IgD-negative memory B cell (primary cell): ENCODE results near the gene ALDH18A1. TPM values are rescaled to one million over a fixed set of nuclear protein-coding genes. Genes with fewer than 3 reads are reported as not detected.
A peak's percentile ranks its signal among the peaks of the same experiment; 100 is the strongest.
"Not testable (repeated sequence)": the region's sequence is repeated elsewhere in the genome, so short reads cannot be mapped to it uniquely, and the experiment has no call there.

Experiments used
- H3K27ac Mint-ChIP-seq, 3 donors: one replicate each; pipeline ENCODE4 v1.8.0; 2020 to 2022; ENCODE audit warnings: mild to moderate bottlenecking in 3 of 3, mixed read lengths in 3 of 3, moderate library complexity in 1 of 3
- H3K27me3 Mint-ChIP-seq: one replicate; pipeline ENCODE4 v1.8.0; 2021; ENCODE audit warnings: mixed read lengths
- H3K36me3 Mint-ChIP-seq: one replicate; pipeline ENCODE4 v1.8.0; 2020; ENCODE audit warnings: mild to moderate bottlenecking, mixed read lengths
- H3K4me1 Mint-ChIP-seq, 3 donors: one replicate each; pipeline ENCODE4 v1.8.0; 2020 to 2022; ENCODE audit warnings: mixed read lengths in 3 of 3, mild to moderate bottlenecking in 1 of 3
- H3K4me3 Mint-ChIP-seq, 4 donors: one replicate each; pipeline ENCODE4 v1.8.0; 2020 to 2022; ENCODE audit warnings: mild to moderate bottlenecking in 4 of 4, mixed read lengths in 4 of 4, moderate library complexity in 3 of 4
- H3K9me3 Mint-ChIP-seq, 3 donors: one replicate each; pipeline ENCODE4 v1.8.0; 2020 to 2021; ENCODE audit warnings: mixed read lengths in 3 of 3, mild to moderate bottlenecking in 1 of 3
- polyA plus RNA-seq: library from polyadenylated mRNA; unstranded; fragments of 300-500 nt; fragmentation: Illumina TruSeq; gene quantifications from one replicate; pipeline ENCODE4 v1.2.3, GENCODE V29; 2021

The ALDH18A1 gene
- polyA plus RNA-seq, 1 donor from 2014 or later = 48.8 TPM

GRCh38 chr10:95626500-95626899, 30.0 kb downstream of the ALDH18A1 start:
- no peak overlapping the region for H3K4me3 Mint-ChIP-seq
- no peaks in the 10 kb centered on the region for H3K9me3 Mint-ChIP-seq
- H3K36me3 Mint-ChIP-seq = peaks cover 7% of the 10 kb centered on the region
- no peaks in the 10 kb centered on the region for H3K27me3 Mint-ChIP-seq
- H3K27ac Mint-ChIP-seq = no peak overlapping the region
- no peaks in the 10 kb centered on the region for H3K4me1 Mint-ChIP-seq

- H3K4me3 Mint-ChIP-seq, H3K27me3 Mint-ChIP-seq, H3K27ac Mint-ChIP-seq, H3K9me3 Mint-ChIP-seq, H3K4me1 Mint-ChIP-seq: not testable (repeated sequence)
- H3K36me3 Mint-ChIP-seq = peaks cover 14% of the 10 kb centered on the region
Observed at GRCh38 chr10:95620415-95620814, 36.1 kb downstream of the ALDH18A1 start.

GRCh38 chr10:95618101-95618500, 38.4 kb downstream of the ALDH18A1 start:
- Mint-ChIP-seq H3K27ac (no peak overlapping the region), H3K4me1 (no peaks in the 10 kb centered on the region), H3K9me3 (peaks cover 0 to 2% (median 0%) of the 10 kb centered on the region in 3 donors), H3K36me3 (peaks cover 20% of the 10 kb centered on the region), H3K27me3 (no peaks in the 10 kb centered on the region), H3K4me3 (no peak overlapping the region)

DNA sequence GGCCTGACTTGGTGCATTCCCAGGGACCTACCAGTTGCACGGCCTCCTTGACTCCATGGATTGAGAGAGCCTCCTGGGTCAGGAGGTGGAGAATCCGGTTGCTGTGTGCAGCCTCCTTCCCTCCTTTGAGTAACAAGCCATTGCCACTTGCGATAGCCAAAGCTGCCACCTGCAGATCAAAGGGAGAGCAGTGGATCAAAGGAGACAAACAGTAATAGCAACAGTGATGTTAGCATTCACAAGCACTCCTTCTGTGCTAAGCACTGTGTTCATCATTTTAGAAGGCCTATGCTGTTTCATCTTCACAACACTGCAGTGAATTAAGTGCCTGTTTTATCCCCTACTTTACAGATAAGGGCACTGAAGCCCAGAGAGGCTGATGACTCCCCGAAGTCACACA, 40.1 kb downstream of the ALDH18A1 start:
- no peak overlapping the region for H3K4me3 Mint-ChIP-seq
- peaks cover 0 to 2% (median 0%) of the 10 kb centered on the region in 3 donors for H3K9me3 Mint-ChIP-seq
- H3K27ac Mint-ChIP-seq = no peak overlapping the region
- no peaks in the 10 kb centered on the region for H3K4me1 Mint-ChIP-seq
- peaks cover 22% of the 10 kb centered on the region for H3K36me3 Mint-ChIP-seq
- H3K27me3 Mint-ChIP-seq = no peaks in the 10 kb centered on the region

DNA sequence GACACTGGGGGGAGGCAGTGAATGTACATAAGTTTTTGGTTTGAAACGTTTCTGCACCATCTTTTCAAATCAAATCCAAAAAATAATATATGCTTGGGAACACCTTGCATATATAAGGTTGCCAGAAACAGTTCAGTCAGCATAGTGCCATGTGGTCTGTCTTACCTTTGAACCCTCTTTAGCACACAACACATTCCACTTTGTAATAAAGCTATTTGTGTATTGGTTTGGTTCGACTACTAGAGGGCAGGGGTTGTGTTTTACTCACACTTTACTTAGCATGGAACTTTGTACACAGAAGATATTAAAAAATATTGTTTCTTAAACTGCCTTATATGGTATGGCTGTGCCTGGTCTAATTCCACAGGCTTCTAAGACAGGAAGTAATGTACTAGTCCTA, 43.2 kb downstream of the ALDH18A1 start:
- Mint-ChIP-seq H3K36me3 (peaks cover 12% of the 10 kb centered on the region), H3K27ac (no peak overlapping the region), H3K9me3 (no peaks in the 10 kb centered on the region), H3K27me3 (no peaks in the 10 kb centered on the region), H3K4me1 (no peaks in the 10 kb centered on the region), H3K4me3 (no peak overlapping the region)

DNA sequence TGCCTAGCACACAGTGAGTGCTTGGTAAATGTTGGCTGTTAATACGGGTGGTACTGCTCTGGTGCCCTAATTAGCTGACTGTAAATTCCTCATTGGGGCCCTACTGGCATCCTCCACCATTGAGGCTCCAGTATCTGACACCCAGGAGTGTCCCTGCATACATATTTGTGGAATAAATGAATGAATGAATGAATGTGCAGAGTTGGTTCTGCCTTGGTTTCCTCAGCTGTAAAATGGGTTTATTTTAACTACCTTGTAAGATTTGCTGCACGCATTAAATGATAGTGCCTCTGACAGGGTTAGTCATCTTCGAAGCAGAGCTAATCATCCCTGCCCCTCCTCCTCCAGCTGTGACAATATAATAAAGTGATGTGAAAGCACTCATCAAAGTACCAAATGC, 45.8 kb downstream of the ALDH18A1 start:
- Mint-ChIP-seq H3K9me3 (no peaks in the 10 kb centered on the region), H3K27ac (no peak overlapping the region), H3K36me3 (peaks cover 20% of the 10 kb centered on the region), H3K4me1 (peaks cover 0 to 1% (median 0%) of the 10 kb centered on the region in 3 donors), H3K27me3 (no peaks in the 10 kb centered on the region), H3K4me3 (no peak overlapping the region)

- Mint-ChIP-seq H3K36me3 (peaks cover 13% of the 10 kb centered on the region), H3K27me3 (no peaks in the 10 kb centered on the region), H3K9me3 (no peaks in the 10 kb centered on the region), H3K4me3 (no peak overlapping the region), H3K27ac (no peak overlapping the region), H3K4me1 (peaks cover 0 to 1% (median 0%) of the 10 kb centered on the region in 3 donors)
Observed at GRCh38 chr10:95606922-95607321, 49.6 kb downstream of the ALDH18A1 start.

DNA sequence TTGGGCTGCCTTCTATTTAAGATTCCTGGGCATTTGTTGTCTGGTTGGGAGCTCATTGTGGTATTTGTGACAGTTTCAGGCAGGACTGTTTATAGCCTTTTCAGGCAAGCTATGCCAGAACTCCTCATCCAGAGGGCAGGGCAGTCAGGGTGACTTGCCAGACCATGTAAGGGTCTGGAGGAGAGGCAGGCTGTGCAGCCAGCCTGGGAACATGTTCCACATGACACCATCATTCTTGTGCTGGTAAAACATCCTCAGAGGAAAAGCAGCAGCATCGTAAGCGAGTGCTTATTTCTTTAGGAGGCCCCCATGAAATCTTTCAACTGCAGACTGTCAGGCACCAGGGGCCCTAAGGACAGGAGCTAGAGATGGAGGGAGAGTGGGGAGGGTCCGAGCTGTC, 51.3 kb downstream of the ALDH18A1 start:
- Mint-ChIP-seq H3K27ac (peak overlapping the region in 1 of 3 donors; percentile 67), H3K4me3 (no peak overlapping the region), H3K4me1 (peaks cover 0 to 1% (median 0%) of the 10 kb centered on the region in 3 donors), H3K9me3 (no peaks in the 10 kb centered on the region), H3K36me3 (peaks cover 10% of the 10 kb centered on the region), H3K27me3 (no peaks in the 10 kb centered on the region)

GRCh38 chr10:95604630-95605029, 51.9 kb downstream of the ALDH18A1 start:
- Mint-ChIP-seq H3K9me3 (no peaks in the 10 kb centered on the region), H3K27ac (no peak overlapping the region), H3K27me3 (no peaks in the 10 kb centered on the region), H3K4me3 (no peak overlapping the region), H3K4me1 (peaks cover 0 to 1% (median 0%) of the 10 kb centered on the region in 3 donors), H3K36me3 (peaks cover 10% of the 10 kb centered on the region)

- Mint-ChIP-seq H3K27ac (no peak overlapping the region), H3K36me3 (peaks cover 5% of the 10 kb centered on the region), H3K27me3 (no peaks in the 10 kb centered on the region), H3K4me1 (peaks cover 0 to 1% (median 0%) of the 10 kb centered on the region in 3 donors), H3K4me3 (no peak overlapping the region), H3K9me3 (no peaks in the 10 kb centered on the region)
Observed at GRCh38 chr10:95602382-95602781, 54.1 kb downstream of the ALDH18A1 start.

DNA sequence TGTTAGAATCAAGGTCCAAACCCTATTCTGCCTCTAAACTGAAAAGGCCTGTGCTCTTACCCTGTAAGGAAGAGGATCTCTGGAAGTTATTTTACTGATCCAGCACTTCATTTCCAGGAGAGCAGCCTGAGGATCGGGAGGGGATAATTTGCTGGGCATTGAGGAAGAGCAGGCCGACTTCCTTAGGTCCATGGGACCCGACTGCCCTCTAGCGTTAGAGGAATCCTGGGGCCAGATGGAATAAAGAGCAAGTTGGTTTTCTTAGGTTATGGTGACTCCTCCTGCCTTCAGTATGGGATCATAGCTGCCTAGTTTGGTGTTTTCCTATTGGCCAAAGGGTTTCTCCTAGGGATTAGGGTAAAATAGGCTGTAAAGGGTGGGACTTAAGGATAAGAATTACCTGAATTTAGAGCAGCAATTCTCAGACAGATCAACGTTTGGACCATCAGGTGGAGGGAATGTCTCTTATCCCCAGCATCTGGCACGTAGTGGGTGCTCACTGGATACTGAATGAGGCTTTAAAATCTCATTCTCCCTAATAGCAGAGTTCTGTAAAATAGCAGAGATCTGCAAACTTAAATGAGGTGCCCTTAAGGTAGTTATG, 55.3 kb downstream of the ALDH18A1 start:
- Mint-ChIP-seq H3K27me3 (peaks cover 2% of the 10 kb centered on the region), H3K36me3 (peaks cover 2% of the 10 kb centered on the region), H3K4me3 (no peak overlapping the region), H3K4me1 (no peaks in the 10 kb centered on the region), H3K9me3 (no peaks in the 10 kb centered on the region), H3K27ac (no peak overlapping the region)

- no peaks in the 10 kb centered on the region for H3K9me3 Mint-ChIP-seq
Observed at GRCh38 chr10:95600158-95600557, 56.4 kb downstream of the ALDH18A1 start.

DNA sequence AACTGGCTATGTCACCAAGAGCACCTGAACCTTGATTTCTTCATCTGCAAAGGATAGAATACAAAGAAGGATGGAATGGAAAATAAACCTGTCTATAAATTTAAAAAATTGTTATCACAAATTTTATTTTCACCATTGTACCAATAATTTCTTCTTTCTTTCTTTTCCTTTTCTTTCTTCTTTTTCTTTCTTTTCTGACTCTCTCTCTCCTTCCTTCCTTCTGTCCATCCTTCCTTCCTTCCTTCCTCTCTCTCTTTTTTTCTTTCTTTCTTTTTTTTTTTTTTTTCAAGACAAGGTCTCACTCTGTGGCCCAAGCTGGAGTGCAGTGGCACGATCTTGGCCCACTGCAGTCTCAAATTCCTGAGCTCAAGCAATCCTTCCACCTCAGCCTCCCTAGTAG, 58.7 kb downstream of the ALDH18A1 start:
- H3K36me3 Mint-ChIP-seq = peaks cover 3% of the 10 kb centered on the region
- no peaks in the 10 kb centered on the region for H3K4me1 Mint-ChIP-seq
- H3K27me3 Mint-ChIP-seq = peaks cover 3% of the 10 kb centered on the region
- no peak overlapping the region for H3K4me3 Mint-ChIP-seq
- H3K27ac Mint-ChIP-seq = no peak overlapping the region
- peaks cover 0 to 2% (median 0%) of the 10 kb centered on the region in 3 donors for H3K9me3 Mint-ChIP-seq

More at GRCh38 chr10:95600158-95600557, 56.4 kb downstream of the ALDH18A1 start:
- no peak overlapping the region for H3K27ac Mint-ChIP-seq
- H3K4me3 Mint-ChIP-seq = no peak overlapping the region
- peaks cover 3% of the 10 kb centered on the region for H3K27me3 Mint-ChIP-seq
- no peaks in the 10 kb centered on the region for H3K36me3 Mint-ChIP-seq
- H3K4me1 Mint-ChIP-seq = no peaks in the 10 kb centered on the region

DNA sequence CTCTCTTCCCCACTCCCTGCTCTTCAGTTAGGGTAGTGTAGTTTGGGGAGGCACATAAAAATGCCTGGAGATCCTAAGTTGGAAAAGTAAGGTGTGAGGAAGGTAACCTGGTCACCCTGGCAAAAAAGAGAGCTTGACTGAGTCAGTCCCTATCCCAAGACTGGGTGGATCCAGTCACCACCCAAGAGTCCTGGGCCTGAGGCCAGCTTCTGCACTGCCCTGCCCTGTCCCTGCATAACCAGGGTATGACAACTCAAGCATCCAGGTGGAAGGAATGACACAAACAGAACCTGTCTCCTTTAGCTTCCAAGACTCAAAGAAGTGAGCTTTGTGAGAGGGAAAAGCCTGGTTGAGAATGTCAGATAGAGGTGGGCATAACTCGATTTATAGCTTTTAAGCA, 68.5 kb downstream of the ALDH18A1 start:
- H3K9me3 Mint-ChIP-seq = peaks cover 0 to 3% (median 0%) of the 10 kb centered on the region in 3 donors
- H3K27me3 Mint-ChIP-seq = peaks cover 12% of the 10 kb centered on the region
- no peaks in the 10 kb centered on the region for H3K4me1 Mint-ChIP-seq
- H3K36me3 Mint-ChIP-seq = peaks cover 2% of the 10 kb centered on the region
- H3K4me3 Mint-ChIP-seq = peak overlapping the region in 1 of 4 donors; percentile 5
- H3K27ac Mint-ChIP-seq = no peak overlapping the region

- peaks cover 0 to 2% (median 0%) of the 10 kb centered on the region in 3 donors for H3K4me1 Mint-ChIP-seq
- no peaks in the 10 kb centered on the region for H3K36me3 Mint-ChIP-seq
- no peaks in the 10 kb centered on the region for H3K9me3 Mint-ChIP-seq
- H3K27ac Mint-ChIP-seq = no peak overlapping the region
- H3K27me3 Mint-ChIP-seq = peaks cover 14% of the 10 kb centered on the region
- no peak overlapping the region for H3K4me3 Mint-ChIP-seq
Observed at GRCh38 chr10:95579835-95580535, 76.5 kb downstream of the ALDH18A1 start.

DNA sequence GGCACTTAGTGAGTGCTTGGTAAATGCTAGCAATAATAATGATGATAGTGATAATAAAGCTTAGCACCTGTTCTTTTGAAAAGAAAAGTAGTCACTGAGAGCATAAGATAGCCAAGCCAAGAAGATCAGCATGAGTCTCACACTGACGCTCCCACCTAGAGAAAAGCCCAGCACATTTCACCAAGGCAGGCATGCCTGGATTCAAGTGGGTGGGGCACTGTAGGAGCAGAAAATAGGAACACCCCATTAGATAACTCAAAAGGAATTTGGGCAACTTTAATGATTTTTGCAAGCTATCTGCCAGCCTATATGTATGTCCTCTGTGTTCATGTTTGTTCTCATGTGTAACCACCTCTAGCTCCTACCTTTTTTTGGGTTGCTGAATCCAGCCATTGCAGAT, 77.2 kb downstream of the ALDH18A1 start:
- H3K4me1 Mint-ChIP-seq = peaks cover 0 to 2% (median 0%) of the 10 kb centered on the region in 3 donors
- H3K27ac Mint-ChIP-seq = no peak overlapping the region
- H3K27me3 Mint-ChIP-seq = peaks cover 15% of the 10 kb centered on the region
- H3K36me3 Mint-ChIP-seq = no peaks in the 10 kb centered on the region
- H3K4me3 Mint-ChIP-seq = no peak overlapping the region
- H3K9me3 Mint-ChIP-seq = no peaks in the 10 kb centered on the region
